ENCODE measurements around the gene CSMD2.
"Not testable (repeated sequence)": the region's sequence is repeated elsewhere in the genome, so short reads cannot be mapped to it uniquely, and the experiment has no call there.

Gene CSMD2

GRCh38 chr1:34024485-34024884 is 140.5 kb downstream of the CSMD2 start:
- TF ChIP-seq, protein P1, sequence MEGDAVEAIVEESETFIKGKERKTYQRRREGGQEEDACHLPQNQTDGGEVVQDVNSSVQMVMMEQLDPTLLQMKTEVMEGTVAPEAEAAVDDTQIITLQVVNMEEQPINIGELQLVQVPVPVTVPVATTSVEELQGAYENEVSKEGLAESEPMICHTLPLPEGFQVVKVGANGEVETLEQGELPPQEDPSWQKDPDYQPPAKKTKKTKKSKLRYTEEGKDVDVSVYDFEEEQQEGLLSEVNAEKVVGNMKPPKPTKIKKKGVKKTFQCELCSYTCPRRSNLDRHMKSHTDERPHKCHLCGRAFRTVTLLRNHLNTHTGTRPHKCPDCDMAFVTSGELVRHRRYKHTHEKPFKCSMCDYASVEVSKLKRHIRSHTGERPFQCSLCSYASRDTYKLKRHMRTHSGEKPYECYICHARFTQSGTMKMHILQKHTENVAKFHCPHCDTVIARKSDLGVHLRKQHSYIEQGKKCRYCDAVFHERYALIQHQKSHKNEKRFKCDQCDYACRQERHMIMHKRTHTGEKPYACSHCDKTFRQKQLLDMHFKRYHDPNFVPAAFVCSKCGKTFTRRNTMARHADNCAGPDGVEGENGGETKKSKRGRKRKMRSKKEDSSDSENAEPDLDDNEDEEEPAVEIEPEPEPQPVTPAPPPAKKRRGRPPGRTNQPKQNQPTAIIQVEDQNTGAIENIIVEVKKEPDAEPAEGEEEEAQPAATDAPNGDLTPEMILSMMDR (IDR thresholded peaks at IDR 0.05; ENCODE audit: insufficient read depth, missing control alignments) = no peak

GRCh38 chr1:34019741-34020552 is 145.1 kb downstream of the CSMD2 start:
- DNase-seq (ENCODE audit: insufficient read length, low spot score) = no peak

More at GRCh38 chr1:34024485-34024884, 140.5 kb downstream of the CSMD2 start:
- DNase-seq (ENCODE audit: insufficient read length, low spot score) = no peak
- no peak for FAIRE-seq

DNA sequence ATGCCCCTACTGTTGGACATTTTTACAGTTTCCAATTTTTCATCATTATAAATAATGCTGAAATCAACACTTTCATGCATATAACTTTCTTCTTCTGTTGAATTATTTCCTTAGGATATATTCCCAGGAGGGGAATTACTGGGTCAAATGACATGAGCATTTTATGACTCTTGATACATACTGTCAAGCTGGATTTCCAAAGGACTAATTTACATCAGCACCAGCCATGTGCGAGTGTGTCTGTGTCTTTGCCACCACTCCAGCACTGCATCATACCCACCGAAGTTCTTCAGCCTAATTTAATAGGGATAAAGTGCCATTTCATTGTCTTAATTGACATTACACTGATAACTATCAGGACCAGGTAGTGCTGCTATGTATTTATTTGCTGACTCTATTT is 146.7 kb downstream of the CSMD2 start:
- FAIRE-seq = no peak
- DNase-seq (ENCODE audit: insufficient read length, low spot score) = no peak
- TF ChIP-seq, protein P1 (IDR thresholded peaks at IDR 0.05; ENCODE audit: insufficient read depth, missing control alignments) = no peak

More at GRCh38 chr1:34019741-34020552, 145.1 kb downstream of the CSMD2 start:
- FAIRE-seq = no peak
- TF ChIP-seq, protein P1 (IDR thresholded peaks at IDR 0.05; ENCODE audit: insufficient read depth, missing control alignments) = no peak

GRCh38 chr1:34016281-34016680 is 148.7 kb downstream of the CSMD2 start:
- DNase-seq (ENCODE audit: insufficient read length, low spot score); FAIRE-seq: not testable (repeated sequence)

DNA sequence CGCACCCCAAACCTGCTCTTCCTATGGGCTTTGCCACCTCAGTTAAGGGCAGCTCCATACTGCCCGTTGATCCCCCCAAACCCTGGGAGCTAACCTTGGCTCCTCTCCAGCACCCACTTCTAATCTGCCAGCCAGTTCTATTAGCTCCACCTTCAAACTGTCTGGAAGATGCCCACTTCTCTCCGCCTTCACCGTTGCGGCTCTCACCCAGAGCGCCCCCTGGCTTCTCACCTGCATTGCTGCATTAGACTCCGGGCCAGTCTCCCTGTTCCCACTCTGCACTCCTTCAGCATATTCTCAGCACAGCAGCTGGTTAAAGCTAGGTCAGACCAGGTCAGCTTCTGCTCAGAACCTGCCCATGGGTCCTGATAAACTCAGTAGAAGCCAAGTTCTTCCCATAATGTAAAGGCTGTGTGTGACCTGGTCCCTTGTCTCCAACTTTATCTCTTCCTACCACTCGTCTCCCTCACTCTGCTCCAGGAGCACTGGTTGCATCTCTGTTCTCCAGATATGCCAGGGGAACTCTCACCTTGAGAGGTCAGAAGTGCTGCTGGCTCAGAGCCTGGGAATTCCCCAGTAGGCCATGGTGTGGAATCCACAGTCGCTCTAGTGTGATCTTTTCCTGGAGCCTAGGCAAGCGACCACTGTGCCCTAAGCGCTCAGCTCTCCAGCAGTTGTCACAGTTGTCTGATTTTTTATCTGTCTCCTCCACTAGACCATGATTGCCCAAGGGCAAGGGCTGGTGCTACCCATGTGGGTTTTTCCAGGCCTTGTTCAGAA is 150.9 kb downstream of the CSMD2 start:
- TF ChIP-seq, protein P1 (IDR thresholded peaks at IDR 0.05; ENCODE audit: insufficient read depth, missing control alignments) = peak; percentile 42
- DNase-seq (ENCODE audit: insufficient read length, low spot score) = no peak
- FAIRE-seq = no peak

DNA sequence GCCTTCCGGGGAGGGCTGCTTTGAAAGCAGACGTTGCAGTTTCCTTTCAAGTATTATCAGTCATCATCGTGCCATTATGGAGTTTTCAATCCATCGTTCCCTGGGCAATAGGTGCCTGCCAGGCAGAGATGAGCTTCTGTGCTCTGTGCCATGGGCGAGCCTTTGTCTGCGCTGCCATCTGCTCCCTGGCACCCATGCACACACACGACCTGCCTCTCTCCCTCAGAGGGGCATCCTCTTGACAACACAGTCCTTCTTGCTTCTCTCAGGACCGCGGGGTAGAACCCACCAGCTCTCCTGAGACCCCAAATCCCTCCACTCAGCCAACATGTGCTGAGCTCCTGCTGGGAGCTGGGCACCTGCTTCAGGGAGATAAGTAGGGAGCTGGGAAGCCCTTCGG is 151.9 kb downstream of the CSMD2 start:
- FAIRE-seq = no peak
- TF ChIP-seq, protein P1 (IDR thresholded peaks at IDR 0.05; ENCODE audit: insufficient read depth, missing control alignments) = no peak
- DNase-seq (ENCODE audit: insufficient read length, low spot score) = no peak

GRCh38 chr1:34009340-34009985 is 155.6 kb downstream of the CSMD2 start:
- FAIRE-seq = no peak
- DNase-seq (ENCODE audit: insufficient read length, low spot score) = no peak
- TF ChIP-seq, protein P1 (IDR thresholded peaks at IDR 0.05; ENCODE audit: insufficient read depth, missing control alignments) = no peak
